NCI-H146 treated with DMSO at 0.1 percent for 48 hours (cell line): Measurements from ENCODE around the gene SYT7.

Experiments used
- DNase-seq: peaks from one replicate; lab custom pipeline; 2025; ENCODE audit not compliant: unreplicated experiment; lab: John Stamatoyannopoulos, UW

SYT7 gene

GRCh38 chr11:61609000-61609979, 28.4 kb upstream of the SYT7 start:
- DNase-seq, result no peak

- DNase-seq, result no peak
These were observed 27.2 kb upstream of the SYT7 start for GRCh38 chr11:61607920-61608599.

GRCh38 chr11:61607426-61607825, 26.6 kb upstream of the SYT7 start:
- no peak for DNase-seq

- no peak for DNase-seq
These were observed 22.8 kb upstream of the SYT7 start for GRCh38 chr11:61603667-61604066.

- DNase-seq, result no peak
These were observed 22.1 kb upstream of the SYT7 start for GRCh38 chr11:61602775-61603569.

GRCh38 chr11:61601512-61601911, 20.6 kb upstream of the SYT7 start:
- DNase-seq, result peak; percentile 43

GRCh38 chr11:61599968-61600710, 19.3 kb upstream of the SYT7 start:
- no peak for DNase-seq

- DNase-seq, result no peak
These were observed 18.3 kb upstream of the SYT7 start for GRCh38 chr11:61598886-61599868.

- DNase-seq, result no peak
These were observed 17.5 kb upstream of the SYT7 start for GRCh38 chr11:61598374-61598773.

- no peak for DNase-seq
These were observed 16.1 kb upstream of the SYT7 start for GRCh38 chr11:61596990-61597389.

GRCh38 chr11:61596542-61596941, 15.7 kb upstream of the SYT7 start:
- DNase-seq, result no peak

GRCh38 chr11:61594907-61595257, 14.0 kb upstream of the SYT7 start:
- no peak for DNase-seq

- DNase-seq, result no peak
These were observed 12.3 kb upstream of the SYT7 start for GRCh38 chr11:61593151-61593550.

- DNase-seq, result no peak
These were observed 11.3 kb upstream of the SYT7 start for GRCh38 chr11:61592176-61592575.

- DNase-seq, result peak; percentile 79
These were observed 9.1 kb upstream of the SYT7 start for GRCh38 chr11:61589961-61590360.

- DNase-seq, result peak; percentile 23
These were observed 7.9 kb upstream of the SYT7 start for GRCh38 chr11:61588728-61589191.

GRCh38 chr11:61587951-61588727, 7.3 kb upstream of the SYT7 start:
- DNase-seq, result peak; percentile 50

GRCh38 chr11:61587541-61587941, 6.7 kb upstream of the SYT7 start:
- no peak for DNase-seq
